ENCODE measurements around the gene EFNA5.

- TF ChIP-seq RAD21 (IDR thresholded peaks at IDR 0.05; ENCODE audit: low read depth): no peak
- TF ChIP-seq EZH2phosphoT487 (IDR thresholded peaks at IDR 0.05; ENCODE audit: borderline replicate concordance): no peak
- TF ChIP-seq CEBPB (IDR thresholded peaks at IDR 0.05; ENCODE audit: low read depth): no peak
- no peak for TF ChIP-seq CTCF (IDR thresholded peaks at IDR 0.05 in 2 of 3, conservative IDR thresholded peaks at IDR 0.05 in 1 of 3; ENCODE audit: borderline replicate concordance in 1 of 3, insufficient read depth in 1 of 3, low read depth in 2 of 3, low read length in 2 of 3)
- no peak for TF ChIP-seq POLR2AphosphoS5 (IDR thresholded peaks at IDR 0.05; ENCODE audit: low read depth, low read length)
These were observed 41.7 kb upstream of the EFNA5 start for GRCh38 chr5:107712359-107712870.
